A673 (cell line): ENCODE data around the gene FGF12. TPM values are rescaled to one million over a fixed set of nuclear protein-coding genes. Genes with fewer than 3 reads are reported as not detected.
A peak's percentile ranks its signal among the peaks of the same experiment; 100 is the strongest.
"Not testable (repeated sequence)": the region's sequence is repeated elsewhere in the genome, so short reads cannot be mapped to it uniquely, and the experiment has no call there.

ENCODE experiments used
- Bru-seq: library from RNA; stranded (reverse); fragments of 400-500 nt; gene quantifications from one replicate; lab custom pipeline; 2021; lab: Mats Ljungman, UMichigan
- BruChase-seq, 2 experiments: library from RNA; stranded (reverse); fragments of 400-500 nt; gene quantifications; one replicate each; lab custom pipeline; 2021; lab: Mats Ljungman, UMichigan
- BruUV-seq: library from RNA; stranded (reverse); fragments of 400-500 nt; replicated peaks from 2 replicates; lab custom pipeline; 2021; lab: Mats Ljungman, UMichigan
- CTCF ChIA-PET: fragments of 300-600 bp; sonication (Branson Sonifier 250); formaldehyde crosslinking; loops from one replicate; lab custom pipeline; 2022; ENCODE audit warnings: antibody characterized with exemption; lab: Charles Lee
- POLR2A ChIA-PET: fragments of 300-600 bp; sonication (Branson Sonifier 250); formaldehyde crosslinking; loops from one replicate; lab custom pipeline; 2022; ENCODE audit warnings: antibody characterized with exemption; ENCODE audit not compliant: low non-redundant PET; lab: Charles Lee
- DNase-seq: peaks from one replicate; pipeline ENCODE4 v3.0.0-alpha.2; 2015; ENCODE audit warnings: low spot score
- H3K27ac ChIP-seq: fragments of 200-600 bp; sonication (generic); 2 replicates; pipeline ENCODE4 v1.5.1; 2016; ENCODE audit warnings: mixed run types, low read depth, mild to moderate bottlenecking, mixed read lengths, antibody characterized with exemption, low read length; ENCODE audit not compliant: poor library complexity, severe bottlenecking
- H3K27me3 ChIP-seq: fragments of 200-600 bp; sonication (generic); replicated peaks from 2 replicates; pipeline ENCODE4 v1.6.1; 2017; ENCODE audit warnings: mixed run types, low read depth, mild to moderate bottlenecking, mixed read lengths, antibody characterized with exemption, low read length; ENCODE audit not compliant: insufficient read depth, poor library complexity
- H3K36me3 ChIP-seq: fragments of 200-600 bp; sonication (generic); 2 replicates; pipeline ENCODE4 v1.6.1; 2016; ENCODE audit warnings: mixed run types, mild to moderate bottlenecking, mixed read lengths, antibody characterized with exemption, low read length; ENCODE audit not compliant: insufficient read depth, poor library complexity, severe bottlenecking
- H3K4me1 ChIP-seq: fragments of 200-600 bp; sonication (generic); 2 replicates; pipeline ENCODE4 v1.6.1; 2017; ENCODE audit warnings: mixed run types, mild to moderate bottlenecking, mixed read lengths, antibody characterized with exemption, low read length; ENCODE audit not compliant: insufficient read depth, poor library complexity, severe bottlenecking
- H3K4me3 ChIP-seq: fragments of 200-600 bp; sonication (generic); 2 replicates; pipeline ENCODE4 v1.5.1; 2016; ENCODE audit warnings: low read depth, mixed run types, mild to moderate bottlenecking, mixed read lengths, low read length; ENCODE audit not compliant: poor library complexity, severe bottlenecking
- H3K9me3 ChIP-seq: fragments of 200-600 bp; sonication (generic); 2 replicates; pipeline ENCODE4 v1.6.1; 2016; ENCODE audit warnings: mixed run types, low read depth, mild to moderate bottlenecking, mixed read lengths, antibody characterized with exemption, low read length; ENCODE audit not compliant: poor library complexity, severe bottlenecking
- CTCF ChIP-seq: fragments of 300-800, 200-600 bp; sonication (generic); conservative IDR thresholded peaks from 2 replicates; pipeline ENCODE4 v1.5.1; 2017; ENCODE audit warnings: low read depth, mild to moderate bottlenecking, antibody characterized with exemption, low read length, moderate library complexity, mixed read lengths
- EZH2 ChIP-seq: fragments of 200-600 bp; sonication (generic); IDR thresholded peaks from 2 replicates; pipeline ENCODE4 v1.6.1; 2017; ENCODE audit warnings: borderline replicate concordance, low read depth, mild to moderate bottlenecking, mixed read lengths, antibody characterized with exemption, low read length; ENCODE audit not compliant: poor library complexity, severe bottlenecking
- intact Hi-C: fragments of 100-400 bp; cut with micrococcal nuclease; formaldehyde crosslinking; loops from one replicate; pipeline ENCODE4 v1.10.0; 2022; ENCODE audit not compliant: unreplicated experiment
- long read RNA-seq: library from polyadenylated mRNA; stranded (forward); transcript quantifications from one replicate; pipeline ENCODE4 v2.0.0, GENCODE V29; 2022
- total RNA-seq: library from RNA; stranded (reverse); gene quantifications from 2 replicates; pipeline ENCODE4 v1.2.3, GENCODE V29; 2021

The FGF12 gene
- total RNA-seq (2.1 and 2.3 TPM in 2 replicates), Bru-seq, nascent RNA (percentile 34 among the genes with signal in this experiment), BruChase-seq, experiment 1, labeled RNA remaining after a 2-hour chase (percentile 40 among the genes with signal in this experiment), BruChase-seq, experiment 2, labeled RNA remaining after a 6-hour chase (percentile 44 among the genes with signal in this experiment)
- long read RNA-seq, partial matches to known transcripts: 0 of 1 reads
- long read RNA-seq, other reads (novel, unspliced or antisense): 1 of 1 reads

- H3K27ac ChIP-seq: no peak within 1 kb of the TSS
- intact Hi-C loops: no loop called here
- H3K36me3 ChIP-seq: no peaks in the 10 kb centered on the region
- H3K9me3 ChIP-seq: no peaks in the 10 kb centered on the region
- DNase-seq: peak; percentile 81
- H3K4me1 ChIP-seq: peaks cover 7% of the 10 kb centered on the region
- H3K27me3 ChIP-seq: peaks cover 34% of the 10 kb centered on the region
- TF ChIP-seq CTCF (no peak), EZH2 (no peak)
- CTCF ChIA-PET: no interaction called here
- BruUV-seq: no TSS peak
- H3K4me3 ChIP-seq: peak within 1 kb of the TSS; percentile 33
- POLR2A ChIA-PET: no interaction called here
Observed at GRCh38 chr3:192727032-192727847, at the start of gene FGF12. FGF12 (minus strand) TSS chr3:192727541.

- CTCF ChIA-PET, H3K27ac ChIP-seq, H3K4me3 ChIP-seq, BruUV-seq, H3K4me1 ChIP-seq, POLR2A ChIA-PET, H3K36me3 ChIP-seq, H3K9me3 ChIP-seq, intact Hi-C loops, DNase-seq: not testable (repeated sequence)
- H3K27me3 ChIP-seq: peaks cover 10% of the 10 kb centered on the region
Observed at GRCh38 chr3:192774341-192774740, 47.0 kb upstream of the FGF12 start.

- BruUV-seq: no TSS peak
- TF ChIP-seq CTCF (peak; percentile 75), EZH2 (no peak)
- POLR2A ChIA-PET: no interaction called here
- Histone ChIP-seq H3K27me3 (peaks cover 9% of the 10 kb centered on the region), H3K36me3 (no peaks in the 10 kb centered on the region), H3K27ac (no peak overlapping the region), H3K4me1 (no peaks in the 10 kb centered on the region), H3K4me3 (no peak overlapping the region), H3K9me3 (no peaks in the 10 kb centered on the region)
- intact Hi-C loops: no loop called here
- peak; percentile 66 for DNase-seq
- CTCF ChIA-PET: interaction anchor here (0.6 to 0.7 kb wide), 3 partner anchors 152 to 204 kb away, joined by 3 to 4 read pairs (median 3); no protein-coding TSS in a partner anchor
Observed at GRCh38 chr3:192772240-192772894, 45.0 kb upstream of the FGF12 start.
